Keratinocyte (primary cell): ENCODE data around the gene PLEKHJ1.

ENCODE experiments used
- CTCF ChIP-seq, 3 experiments: IDR thresholded peaks in 1 of 3; conservative IDR thresholded peaks in 1 of 3; optimal IDR thresholded peaks in 1 of 3; 2 replicates in 2 of 3; 3 replicates in 1 of 3; pipeline versions ENCODE3 to v1.5.1; 2011; ENCODE audit warnings: low read length in 3 of 3, mild to moderate bottlenecking in 3 of 3, moderate library complexity in 2 of 3, control low read depth in 1 of 3, inconsistent platforms in 1 of 3; ENCODE audit not compliant: insufficient read depth in 2 of 3; ENCODE audit errors: extremely low read depth in 1 of 3
- EZH2 ChIP-seq: IDR thresholded peaks from one replicate; pipeline ENCODE4 v1.6.1; 2012; ENCODE audit warnings: inconsistent platforms, mild to moderate bottlenecking, low read length, moderate library complexity

DNA sequence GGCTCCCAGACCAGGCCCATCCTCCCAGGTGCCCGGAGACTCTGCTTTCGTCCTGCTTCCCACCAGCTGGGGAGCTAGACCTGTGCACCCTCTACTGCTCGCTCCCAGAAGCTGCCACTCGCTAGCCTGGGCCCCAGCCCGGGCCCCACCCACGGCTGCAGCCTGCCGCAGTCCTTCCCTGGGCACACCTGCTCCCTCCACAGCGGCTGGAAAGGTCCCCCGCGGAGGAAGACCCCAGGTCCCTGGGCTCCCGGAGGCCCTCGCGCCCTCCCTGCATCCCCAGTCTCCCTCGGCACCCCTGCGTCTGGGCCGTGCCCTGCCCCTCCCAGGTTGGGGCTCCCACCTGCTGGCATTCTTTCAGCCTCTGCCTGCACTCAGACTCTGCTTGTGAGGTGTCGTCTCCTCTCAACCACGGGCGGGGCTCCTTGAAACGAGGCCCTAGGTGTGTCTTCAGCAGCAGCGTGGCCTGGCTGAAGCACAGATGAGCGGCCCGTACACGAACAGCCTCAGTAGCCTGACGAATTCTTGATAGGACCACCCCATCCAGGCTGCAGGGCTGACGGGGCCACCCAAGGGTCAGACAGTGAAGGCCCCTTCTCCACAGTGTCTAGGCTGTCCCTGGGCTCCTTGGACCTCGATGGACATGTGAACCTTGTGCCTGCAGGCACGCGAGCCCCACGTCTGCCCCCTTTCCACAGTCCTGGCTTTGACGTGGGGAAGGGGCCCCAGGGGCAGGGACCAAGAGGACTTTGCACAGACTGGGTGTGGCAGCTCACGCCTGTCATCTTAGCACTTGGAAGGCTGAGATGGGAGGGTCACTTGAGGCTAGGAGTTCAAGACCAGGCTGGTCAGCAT, 44.4 kb downstream of the PLEKHJ1 start:
- TF ChIP-seq CTCF (optimal IDR thresholded peaks at IDR 0.05 in 1 of 3, IDR thresholded peaks at IDR 0.05 in 1 of 3, conservative IDR thresholded peaks at IDR 0.05 in 1 of 3; ENCODE audit: extremely low read depth in 1 of 3, insufficient read depth in 2 of 3, low read length in 3 of 3) (no peak), EZH2 (no peak)
